NCI-H2171 treated with DMSO at 0.1 percent for 48 hours (cell line): ENCODE results near the gene HDAC8.
"Not testable (repeated sequence)": the region's sequence is repeated elsewhere in the genome, so short reads cannot be mapped to it uniquely, and the experiment has no call there.

Source experiments
- DNase-seq: peaks from one replicate; lab custom pipeline; 2025; lab: John Stamatoyannopoulos, UW

The HDAC8 gene

DNA sequence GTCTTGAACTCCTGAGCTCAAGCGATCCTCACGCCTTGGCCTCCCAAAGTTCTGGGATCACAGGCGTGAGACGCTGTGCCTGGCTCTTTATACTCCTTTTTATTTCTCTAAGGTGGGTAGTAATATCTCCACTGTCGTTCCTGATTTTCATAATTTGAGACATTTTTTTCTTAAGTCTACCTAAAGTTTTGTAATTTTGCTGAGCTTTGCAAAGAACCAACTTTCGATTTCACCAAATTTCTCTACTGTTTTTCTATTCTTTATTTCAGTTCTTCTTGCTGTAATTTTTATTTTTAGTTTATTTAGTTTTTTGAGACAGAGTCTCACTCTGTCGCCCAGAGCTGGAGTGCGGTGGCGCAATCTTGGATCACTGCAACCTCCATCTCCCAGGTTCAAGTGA lies 196.5 kb downstream of the HDAC8 start:
- DNase-seq = no peak

- no peak for DNase-seq
Measured at GRCh38 chrX:72373136-72373535, 199.5 kb downstream of the HDAC8 start.

DNA sequence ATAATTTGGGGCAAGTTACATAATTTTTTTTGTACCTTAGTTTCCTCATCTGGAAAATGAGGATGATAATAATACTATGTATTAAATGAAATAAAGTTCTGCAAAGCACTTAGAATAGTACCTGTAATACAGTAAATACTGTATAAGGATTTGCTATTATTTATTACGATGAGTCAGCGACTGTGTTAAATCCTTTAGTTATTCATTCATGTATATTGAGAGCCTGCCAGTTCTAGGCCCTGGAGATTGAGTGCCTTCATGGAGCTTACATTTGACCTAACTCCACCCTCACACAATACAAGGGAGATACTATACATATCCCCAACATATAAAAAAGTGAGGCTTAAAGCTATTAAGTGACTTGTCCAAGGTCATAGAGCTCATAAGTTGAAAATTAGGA lies 199.9 kb downstream of the HDAC8 start:
- no peak for DNase-seq

DNA sequence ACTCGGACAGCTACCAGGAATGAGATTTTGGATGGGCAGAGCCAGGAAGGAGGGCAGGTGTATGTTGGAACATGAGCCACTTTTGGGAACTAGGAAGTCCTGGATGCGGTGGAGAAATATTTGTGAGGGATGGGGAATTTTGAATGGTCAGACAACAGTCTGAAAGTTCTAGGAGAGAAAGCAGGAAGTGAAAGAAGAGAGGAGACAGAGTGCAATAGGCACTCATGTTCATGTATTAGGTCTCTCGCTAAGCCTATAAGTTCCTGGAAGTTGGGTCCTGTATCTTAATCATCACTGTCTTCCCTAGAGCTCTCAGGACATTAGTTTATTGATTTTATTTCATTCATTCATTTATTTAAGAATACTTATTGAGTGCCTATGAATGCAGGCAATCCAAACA lies 201.2 kb downstream of the HDAC8 start:
- DNase-seq = no peak

- DNase-seq = no peak
Measured at GRCh38 chrX:72368796-72369195, 203.8 kb downstream of the HDAC8 start.

DNA sequence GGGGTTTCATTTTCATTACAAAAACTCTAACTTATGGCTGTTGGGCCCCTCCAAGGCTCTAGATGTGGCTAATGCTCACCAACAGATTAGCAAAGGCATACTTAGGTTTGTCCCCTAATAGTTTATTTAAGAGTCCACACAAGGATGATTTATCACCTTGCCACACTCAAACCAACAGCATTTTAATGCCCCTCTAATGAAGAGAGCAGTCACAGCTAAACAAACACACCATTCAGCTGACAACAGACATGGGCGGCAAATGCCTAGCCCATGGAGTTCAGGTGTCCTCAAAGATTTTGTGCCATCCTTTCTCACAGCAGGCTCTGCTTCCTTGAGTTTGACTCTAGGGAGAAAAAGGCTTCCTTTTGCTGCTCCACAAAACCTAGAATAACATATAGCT lies 205.1 kb downstream of the HDAC8 start:
- DNase-seq = no peak

DNA sequence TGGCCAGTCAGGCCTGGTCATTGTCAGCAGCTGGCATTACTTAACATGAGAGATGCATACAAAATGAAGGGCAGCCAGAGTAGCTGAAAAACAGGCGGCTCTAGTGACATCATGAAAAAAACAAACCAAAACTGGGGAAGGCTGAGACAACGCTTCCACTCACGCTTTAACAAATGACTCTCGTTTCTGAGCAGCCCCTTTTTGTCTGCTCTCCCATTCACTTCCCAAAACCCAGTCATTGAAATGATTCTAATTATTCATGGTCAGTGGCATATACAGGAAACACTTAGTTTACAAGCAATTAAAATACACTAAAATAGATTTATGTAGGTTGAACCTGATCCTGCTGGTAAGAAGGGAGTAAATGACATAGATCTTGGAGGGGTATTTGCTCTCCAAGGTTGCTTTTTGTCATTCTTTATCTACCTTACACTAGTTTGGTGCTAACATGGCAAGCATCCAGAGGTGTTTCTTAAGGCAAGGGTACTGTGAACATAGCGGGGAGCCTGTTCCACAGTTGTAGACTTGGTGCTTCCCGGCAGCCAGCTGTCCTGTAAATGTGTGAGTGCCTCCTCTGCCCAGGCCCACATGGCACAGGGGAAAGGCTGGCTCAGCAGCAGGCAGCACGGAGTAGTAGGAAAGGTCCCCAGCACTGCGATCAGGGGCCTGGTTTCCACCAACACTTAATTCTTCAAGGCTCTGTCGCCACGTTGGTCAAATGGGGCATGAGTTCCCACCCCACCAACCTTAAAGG lies 205.8 kb downstream of the HDAC8 start:
- no peak for DNase-seq

DNA sequence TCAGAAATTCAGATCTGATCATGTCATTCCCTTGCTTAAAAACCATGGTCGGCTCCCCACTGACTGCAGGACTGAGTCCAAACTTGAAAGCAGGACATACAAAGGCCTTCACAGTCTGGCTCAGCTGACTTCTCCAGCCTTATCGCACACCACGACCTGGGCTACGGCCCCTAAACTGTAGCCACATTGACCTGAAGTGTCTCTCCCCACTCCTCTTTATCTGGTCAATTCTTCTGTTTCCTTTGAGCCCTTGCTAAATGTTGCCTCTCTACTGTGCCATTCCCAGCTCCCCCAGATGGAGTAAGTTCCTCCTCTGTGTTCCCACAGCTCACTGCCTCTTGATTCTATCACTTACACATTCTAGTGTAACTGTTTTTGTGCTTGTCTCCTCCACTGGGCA lies 206.5 kb downstream of the HDAC8 start:
- no peak for DNase-seq

DNA sequence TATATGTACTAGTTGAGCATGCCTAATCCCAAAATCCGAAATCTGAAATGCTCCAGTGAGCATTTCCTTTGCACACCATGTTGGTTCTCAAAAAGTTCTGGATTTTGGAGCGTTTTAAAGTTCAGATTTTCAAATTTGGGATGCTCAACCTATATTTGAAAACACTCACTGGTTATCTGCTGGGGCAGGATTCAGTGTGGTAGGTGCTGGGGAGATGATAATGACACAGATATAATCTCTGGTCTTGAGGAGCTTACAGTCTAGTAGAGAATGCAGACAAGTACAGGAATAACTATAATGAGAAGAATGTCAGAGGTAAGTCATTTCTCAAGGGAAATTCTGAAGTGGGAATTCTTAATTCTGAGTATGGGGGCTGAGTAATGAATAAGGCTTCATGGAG lies 207.5 kb downstream of the HDAC8 start:
- no peak for DNase-seq

- DNase-seq = no peak
Measured at GRCh38 chrX:72360326-72360725, 212.3 kb downstream of the HDAC8 start.

- DNase-seq = no peak
Measured at GRCh38 chrX:72358313-72358712, 214.3 kb downstream of the HDAC8 start.

- no peak for DNase-seq
Measured at GRCh38 chrX:72352786-72353185, 219.9 kb downstream of the HDAC8 start.

DNA sequence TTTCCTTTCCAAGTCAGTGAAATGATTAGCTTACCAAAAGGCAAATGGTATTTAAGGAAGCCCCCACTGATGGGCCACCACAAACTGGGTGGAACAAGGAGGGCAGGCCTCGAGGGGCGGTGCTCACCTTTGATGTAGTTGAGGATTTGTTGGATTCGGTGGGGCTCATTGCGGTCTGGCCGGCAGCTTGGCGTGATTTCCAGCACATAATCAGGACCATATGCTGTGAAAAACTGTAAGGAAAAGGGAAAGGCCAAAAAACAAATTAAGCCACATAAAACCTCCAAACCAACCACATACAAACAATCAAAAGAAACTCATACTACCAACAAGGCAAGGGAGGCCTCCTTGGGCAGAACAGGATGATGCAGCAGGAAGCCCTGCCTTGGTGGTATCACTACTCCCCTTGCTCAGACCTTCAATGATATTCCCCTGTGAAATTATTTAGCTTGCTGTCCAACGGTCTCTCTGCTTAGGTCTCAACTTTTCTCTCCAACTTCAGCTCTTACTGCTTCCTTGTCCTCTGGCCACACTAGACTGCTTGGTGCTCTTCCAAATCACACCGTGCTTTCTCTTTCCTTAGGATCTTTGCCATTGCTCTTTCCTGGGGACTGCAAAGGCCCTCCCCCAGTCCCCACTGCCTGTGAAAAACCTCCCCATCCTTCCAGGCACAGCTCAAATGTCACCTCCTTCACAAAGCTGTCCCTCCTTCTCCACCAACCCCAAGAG lies 220.9 kb downstream of the HDAC8 start:
- DNase-seq = no peak

DNA sequence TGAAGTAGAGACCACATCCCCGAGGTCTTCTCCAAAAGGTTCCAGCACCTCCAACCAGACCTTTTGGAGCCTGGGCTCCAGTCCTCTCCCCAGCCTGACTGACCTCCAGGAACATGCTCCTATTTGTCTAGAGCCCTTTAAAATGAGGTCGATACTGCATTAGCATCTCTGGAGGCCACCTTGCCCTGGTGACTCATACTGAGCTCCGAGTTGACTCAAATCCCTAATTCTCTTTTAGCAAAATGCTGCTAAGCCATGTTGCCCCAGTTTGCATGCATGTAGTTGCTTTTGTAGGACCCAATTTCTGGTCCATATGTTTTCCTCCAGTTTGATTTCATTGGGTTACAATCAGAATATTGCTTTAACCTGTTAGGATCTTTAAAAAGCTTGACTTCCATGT lies 223.5 kb downstream of the HDAC8 start:
- no peak for DNase-seq

DNA sequence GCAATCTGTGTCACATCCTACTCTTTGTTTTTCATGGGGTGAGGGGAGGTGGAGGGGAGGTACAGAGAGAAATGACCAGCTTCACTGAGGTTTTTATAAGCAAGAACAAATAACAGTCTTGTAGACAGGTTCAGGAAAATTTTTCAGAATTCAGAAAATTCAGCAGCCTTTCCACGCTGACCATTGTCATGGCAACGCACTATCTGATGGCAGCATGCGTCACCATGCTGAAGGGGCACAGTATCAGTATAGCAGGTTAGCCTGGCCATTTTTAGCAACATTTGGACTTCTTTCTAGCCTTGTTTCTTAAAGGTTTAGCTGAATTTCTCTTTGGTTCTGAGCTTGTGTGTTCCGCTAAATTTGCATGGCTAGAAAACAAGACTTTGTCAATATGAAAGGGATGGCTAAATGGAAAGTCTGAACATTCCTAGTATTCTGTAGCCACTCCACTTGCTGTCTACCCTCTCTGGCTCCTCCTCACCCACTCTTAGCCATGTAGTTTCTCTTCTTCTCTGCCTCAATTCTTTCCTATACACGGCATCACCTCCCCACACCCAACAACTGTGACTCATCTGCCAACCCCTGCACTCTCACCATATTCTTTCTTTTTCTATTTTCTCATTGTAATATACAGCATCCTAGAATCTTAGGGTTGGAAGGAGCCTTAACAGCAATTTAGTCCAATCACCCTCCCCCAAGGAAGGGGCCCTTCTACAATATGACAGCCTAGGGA lies 224.2 kb downstream of the HDAC8 start:
- DNase-seq = no peak

GRCh38 chrX:72347366-72347765 lies 225.3 kb downstream of the HDAC8 start:
- no peak for DNase-seq

GRCh38 chrX:72346302-72346949 lies 226.2 kb downstream of the HDAC8 start:
- no peak for DNase-seq

GRCh38 chrX:72340626-72341025 lies 232.0 kb downstream of the HDAC8 start:
- DNase-seq = no peak

DNA sequence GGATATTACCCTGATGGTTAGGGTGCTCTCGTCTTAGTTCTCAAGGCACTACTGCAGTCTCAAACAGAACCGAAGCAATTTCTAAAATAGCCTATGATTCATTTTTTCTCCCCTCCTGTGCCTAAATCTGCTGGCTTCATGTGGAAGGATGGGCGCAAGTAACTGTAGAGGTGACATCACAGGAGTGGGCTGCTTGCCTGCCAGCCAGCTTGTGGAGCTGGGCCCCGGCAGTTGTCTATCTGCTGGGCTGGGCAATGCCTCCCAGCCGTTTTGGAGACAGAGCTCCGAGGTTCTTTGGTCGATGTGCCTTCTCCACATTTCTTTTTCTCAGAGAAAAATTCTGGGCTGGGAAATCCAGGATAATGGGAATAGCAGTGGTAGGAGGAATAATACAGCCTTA lies 232.6 kb downstream of the HDAC8 start:
- no peak for DNase-seq

- DNase-seq = peak; percentile 70
Measured at GRCh38 chrX:72330131-72330530, 242.5 kb downstream of the HDAC8 start.

GRCh38 chrX:72326605-72327300 lies 245.9 kb downstream of the HDAC8 start:
- no peak for DNase-seq

DNA sequence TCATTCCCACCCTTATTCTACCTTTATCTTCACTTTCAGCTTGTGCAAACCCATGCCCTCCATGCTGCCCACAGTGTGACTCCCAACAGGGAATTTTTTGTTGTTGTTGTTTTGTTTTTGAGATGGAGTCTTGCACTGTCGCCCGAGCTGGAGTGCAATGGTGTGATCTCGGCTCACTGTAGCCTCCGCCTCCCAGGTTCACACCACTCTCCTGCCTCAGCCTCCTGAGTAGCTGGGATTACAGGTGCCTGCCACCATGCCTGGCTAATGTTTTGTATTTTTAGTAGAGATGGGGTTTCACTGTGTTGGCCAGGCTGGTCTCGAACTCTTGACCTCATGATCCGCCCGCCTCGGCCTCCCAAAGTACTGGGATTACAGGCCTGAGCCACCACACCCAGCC lies 253.0 kb downstream of the HDAC8 start:
- not testable (repeated sequence) for DNase-seq
